IPS-15b (cell line): Measurements from ENCODE around the gene RINL.
"Not testable (repeated sequence)": the region's sequence is repeated elsewhere in the genome, so short reads cannot be mapped to it uniquely, and the experiment has no call there.

ENCODE experiments used
- H3K27me3 ChIP-seq: one replicate; pipeline ENCODE4 v1.6.1; 2013; ENCODE audit warnings: low read length; ENCODE audit not compliant: control insufficient read depth, insufficient read depth
- H3K36me3 ChIP-seq: one replicate; pipeline ENCODE4 v1.6.1; 2013; ENCODE audit warnings: low read length; ENCODE audit not compliant: control insufficient read depth, insufficient read depth
- H3K4me1 ChIP-seq: one replicate; pipeline ENCODE4 v1.6.1; 2013; ENCODE audit warnings: mild to moderate bottlenecking, low read length; ENCODE audit not compliant: control insufficient read depth, insufficient read depth
- H3K4me3 ChIP-seq: one replicate; pipeline ENCODE4 v1.5.1; 2013; ENCODE audit warnings: low read depth, low read length
- H3K9ac ChIP-seq: one replicate; pipeline ENCODE4 v1.6.1; 2013; ENCODE audit warnings: low read depth, mild to moderate bottlenecking, low read length
- H3K9me3 ChIP-seq: one replicate; pipeline ENCODE4 v1.6.1; 2013; ENCODE audit warnings: mild to moderate bottlenecking, low read length; ENCODE audit not compliant: control insufficient read depth, insufficient read depth

Gene RINL

DNA sequence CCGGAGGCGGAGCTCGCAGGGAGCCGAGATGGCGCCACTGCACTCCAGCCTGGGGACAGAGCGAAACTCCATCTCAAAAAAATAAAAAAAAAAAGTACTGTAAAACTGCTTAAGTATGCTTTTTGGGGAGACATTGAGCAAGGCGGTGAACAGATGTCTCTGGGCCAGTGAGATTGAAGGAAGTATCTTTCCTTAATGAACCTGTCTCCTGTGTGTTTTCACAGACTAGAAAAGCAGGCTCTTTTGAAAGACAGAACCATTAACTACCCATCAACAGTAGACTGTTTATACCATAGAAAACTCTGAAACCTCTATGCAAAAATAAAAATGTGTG lies 45.0 kb downstream of the RINL start:
- Histone ChIP-seq H3K9ac (no peak overlapping the region), H3K9me3 (no peaks in the 10 kb centered on the region), H3K36me3 (peaks cover 25% of the 10 kb centered on the region), H3K4me3 (no peak overlapping the region), H3K27me3 (no peaks in the 10 kb centered on the region), H3K4me1 (peaks cover 2% of the 10 kb centered on the region)

DNA sequence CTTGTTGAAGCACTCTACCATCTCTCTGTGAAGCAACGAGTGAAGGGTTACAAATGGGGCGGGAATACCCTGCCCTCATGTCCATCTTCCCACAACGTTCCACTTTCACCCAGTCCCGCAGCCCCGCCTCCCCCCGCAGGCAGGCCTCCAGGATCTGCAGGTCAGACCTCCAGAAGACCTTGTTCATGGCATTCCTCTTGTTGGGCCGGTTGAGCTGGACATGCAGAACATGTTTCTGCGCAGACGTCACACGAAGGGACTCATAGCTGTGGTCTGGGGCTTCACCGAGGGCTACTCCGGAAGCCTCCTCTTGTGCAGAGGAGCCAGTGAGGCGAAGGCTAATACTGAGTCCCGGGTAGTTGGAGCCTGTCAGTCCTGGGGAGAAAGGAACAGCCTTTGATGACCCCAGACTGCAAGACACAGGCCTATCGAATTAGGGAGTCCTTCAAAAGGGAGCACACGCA lies 46.9 kb downstream of the RINL start:
- peak overlapping the region; percentile 93 for H3K9ac ChIP-seq
- peak overlapping the region; percentile 93 for H3K4me3 ChIP-seq
- H3K36me3 ChIP-seq: peaks cover 16% of the 10 kb centered on the region
- no peaks in the 10 kb centered on the region for H3K27me3 ChIP-seq
- peaks cover 2% of the 10 kb centered on the region for H3K4me1 ChIP-seq
- no peaks in the 10 kb centered on the region for H3K9me3 ChIP-seq

DNA sequence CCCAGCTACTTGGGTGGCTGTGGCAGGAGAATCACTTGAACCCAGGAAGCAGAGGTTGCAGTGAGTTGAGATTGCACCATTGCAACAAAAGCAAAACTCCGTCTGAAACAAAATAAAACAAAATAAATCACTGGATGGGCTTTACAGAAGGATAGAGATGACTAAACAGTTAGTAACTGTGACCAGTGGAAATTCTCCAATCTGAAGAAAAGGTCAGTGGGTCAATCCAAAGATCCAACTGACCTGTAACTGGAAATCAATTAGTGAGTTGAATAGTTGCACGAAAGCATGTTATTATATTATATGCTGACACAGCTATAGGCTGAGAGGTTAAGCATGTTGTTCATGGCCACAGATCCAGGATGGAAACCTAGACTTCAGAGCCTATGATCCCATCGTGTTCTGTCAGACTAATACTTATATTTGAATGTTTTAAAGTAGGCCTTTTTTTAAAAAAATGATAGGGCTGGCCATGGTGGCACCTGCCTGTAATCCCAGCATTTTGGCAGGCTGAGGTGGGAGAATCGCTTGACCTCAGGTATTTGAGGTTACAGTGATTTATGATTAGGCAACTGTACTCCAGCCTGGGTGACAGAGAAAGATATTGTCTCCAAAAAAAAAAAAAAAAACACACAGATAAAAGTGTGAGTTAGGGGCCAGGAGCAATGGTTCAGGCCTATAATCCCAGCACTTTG lies 47.9 kb downstream of the RINL start:
- Histone ChIP-seq H3K4me3 (no peak overlapping the region), H3K9ac (no peak overlapping the region), H3K9me3 (no peaks in the 10 kb centered on the region), H3K4me1 (peaks cover 2% of the 10 kb centered on the region), H3K36me3 (peaks cover 11% of the 10 kb centered on the region), H3K27me3 (no peaks in the 10 kb centered on the region)

DNA sequence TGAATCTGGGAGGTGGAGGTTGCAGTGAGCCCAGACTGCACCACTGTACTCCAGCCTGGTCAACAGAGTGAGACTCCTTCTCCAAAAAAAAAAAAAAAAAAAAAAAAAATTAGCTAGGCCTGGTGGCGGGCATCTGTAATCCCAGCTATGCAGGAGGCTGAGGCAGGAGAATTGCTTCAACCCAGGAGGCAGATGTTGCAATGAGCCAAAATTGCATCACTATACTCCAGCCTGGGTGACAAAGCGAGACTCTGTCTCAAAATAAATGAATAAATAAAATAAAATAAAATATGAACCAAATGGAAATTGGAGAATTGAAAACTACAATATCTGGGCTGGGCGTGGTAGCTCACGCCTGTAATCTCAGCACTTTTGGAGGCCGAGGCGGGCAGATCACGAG lies 48.9 kb downstream of the RINL start:
- not testable (repeated sequence) for H3K4me1 ChIP-seq, H3K9ac ChIP-seq, H3K4me3 ChIP-seq, H3K27me3 ChIP-seq, H3K9me3 ChIP-seq
- peaks cover 11% of the 10 kb centered on the region for H3K36me3 ChIP-seq

DNA sequence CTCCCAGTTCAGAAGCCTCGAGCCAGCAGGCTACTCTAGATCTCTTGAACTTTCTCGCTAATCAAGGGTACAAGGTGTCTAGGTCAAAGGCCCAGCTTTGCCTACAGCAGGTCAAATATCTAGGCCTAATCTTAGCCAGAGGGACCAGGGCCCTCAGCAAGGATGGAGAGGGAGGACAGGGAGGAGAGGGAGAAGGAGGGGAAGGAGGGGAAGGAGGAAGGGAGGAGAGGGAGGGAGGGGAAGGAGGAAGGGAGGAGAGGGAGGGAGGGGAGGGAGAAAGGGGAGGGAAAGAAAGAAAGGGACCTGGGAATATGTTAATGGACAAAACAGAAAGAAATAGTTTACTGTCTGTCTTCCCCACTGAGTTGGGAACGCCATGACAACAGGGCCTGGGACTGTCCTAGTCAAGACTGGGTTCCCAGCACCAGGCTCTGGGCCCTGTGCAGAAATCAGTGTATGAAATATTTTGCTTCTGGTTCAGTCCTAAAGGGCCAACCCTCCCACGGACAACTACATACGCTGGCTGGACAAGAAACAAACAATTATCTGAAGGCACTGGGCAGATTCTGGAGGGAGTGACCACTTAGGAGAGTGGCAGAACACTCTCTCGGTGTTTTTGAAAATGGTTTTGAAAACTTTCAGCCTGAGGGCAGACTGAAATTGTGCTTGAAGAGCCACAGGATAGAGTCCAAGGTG lies 51.1 kb downstream of the RINL start:
- Histone ChIP-seq H3K27me3 (no peaks in the 10 kb centered on the region), H3K36me3 (peaks cover 11% of the 10 kb centered on the region), H3K9ac (no peak overlapping the region), H3K4me3 (no peak overlapping the region), H3K9me3 (no peaks in the 10 kb centered on the region), H3K4me1 (peaks cover 2% of the 10 kb centered on the region)

DNA sequence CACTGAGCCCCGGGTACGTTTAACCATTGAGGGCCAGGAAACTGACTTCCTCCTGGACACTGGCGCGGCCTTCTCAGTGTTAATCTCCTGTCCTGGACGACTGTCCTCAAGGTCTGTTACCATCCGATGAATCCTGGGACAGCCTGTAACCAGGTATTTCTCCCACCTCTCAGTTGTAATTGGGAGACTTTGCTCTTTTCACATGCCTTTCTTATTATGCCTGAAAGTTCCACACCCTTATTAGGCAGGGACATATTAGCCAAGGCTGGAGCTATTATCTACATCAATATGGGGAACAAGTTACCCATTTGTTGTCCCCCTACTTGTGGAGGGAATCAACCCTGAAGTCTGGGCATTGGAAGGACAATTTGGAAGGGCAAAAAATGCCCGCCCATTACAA lies 52.1 kb downstream of the RINL start:
- peaks cover 11% of the 10 kb centered on the region for H3K36me3 ChIP-seq
- H3K4me1 ChIP-seq, H3K9me3 ChIP-seq, H3K9ac ChIP-seq, H3K27me3 ChIP-seq, H3K4me3 ChIP-seq: not testable (repeated sequence)

DNA sequence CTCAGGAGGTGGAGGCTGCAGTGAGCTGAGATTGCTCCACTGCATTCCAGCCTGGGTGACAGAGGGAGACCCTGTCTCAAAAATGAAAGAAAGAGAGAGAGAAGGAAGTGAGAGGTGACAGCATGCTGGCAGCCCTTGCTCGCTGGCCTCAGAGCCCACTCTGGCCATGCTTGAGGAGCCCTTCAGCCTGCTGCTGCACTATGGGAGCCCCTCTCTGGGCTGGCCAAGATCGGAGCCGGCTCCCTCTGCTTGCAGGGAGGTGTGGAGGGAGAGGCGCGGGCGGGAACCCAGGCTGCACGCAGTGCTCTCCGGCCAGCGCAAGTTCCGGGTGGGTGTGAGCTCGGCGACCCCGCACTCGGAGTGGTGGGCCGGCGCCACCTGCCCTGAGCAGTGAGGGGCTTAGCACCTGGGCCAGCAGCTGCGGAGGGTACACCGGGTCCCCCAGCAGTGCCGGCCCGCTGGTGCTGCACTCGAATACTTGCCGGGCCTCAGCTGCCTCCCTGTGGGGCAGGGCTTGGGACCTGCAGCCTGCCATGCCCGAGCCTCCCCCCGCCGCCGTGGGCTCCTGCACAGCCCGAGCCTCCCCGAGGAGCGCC lies 56.7 kb downstream of the RINL start:
- H3K27me3 ChIP-seq, H3K4me3 ChIP-seq, H3K9ac ChIP-seq, H3K36me3 ChIP-seq, H3K9me3 ChIP-seq, H3K4me1 ChIP-seq: not testable (repeated sequence)

DNA sequence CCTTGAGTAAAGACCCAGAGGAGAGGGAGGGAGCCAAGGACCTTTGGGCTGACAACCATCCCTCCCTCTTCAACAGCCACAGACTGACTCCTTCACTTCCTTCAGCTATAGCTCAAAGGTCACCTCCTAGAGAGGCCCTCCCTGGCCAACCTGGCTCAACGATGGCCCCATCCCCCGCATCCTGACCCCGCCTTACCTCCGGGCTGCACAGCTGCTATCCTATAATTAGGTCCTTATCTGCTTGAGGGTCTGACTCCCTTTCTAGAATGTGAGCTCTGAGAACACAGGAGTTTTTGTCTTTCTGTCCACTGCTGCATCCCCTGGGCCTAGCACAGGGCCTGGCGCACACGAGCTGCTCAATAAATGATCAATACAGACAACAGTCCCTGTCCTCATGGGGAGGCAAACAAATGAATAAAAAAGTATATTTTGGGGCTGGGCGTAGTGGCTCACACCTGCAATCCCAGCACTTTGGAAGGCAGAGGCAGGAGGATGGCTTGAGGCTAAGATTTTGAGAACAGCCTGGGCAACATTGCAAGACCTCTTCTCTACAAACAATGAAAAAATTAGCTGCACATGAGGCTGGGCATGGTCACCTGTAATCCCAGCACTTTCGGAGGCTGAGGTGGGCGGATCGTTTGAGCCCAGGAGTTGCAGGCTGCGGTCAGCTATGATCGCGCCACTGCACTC lies 58.7 kb downstream of the RINL start:
- Histone ChIP-seq H3K4me3 (no peak overlapping the region), H3K27me3 (no peaks in the 10 kb centered on the region), H3K4me1 (peaks cover 7% of the 10 kb centered on the region), H3K9me3 (no peaks in the 10 kb centered on the region), H3K9ac (no peak overlapping the region), H3K36me3 (peaks cover 20% of the 10 kb centered on the region)
